Thoracic aorta (tissue), 2 donors: ENCODE results near the gene CDK1. TPM values are rescaled to one million over a fixed set of nuclear protein-coding genes. Genes with fewer than 3 reads are reported as not detected.
"Not testable (repeated sequence)": the region's sequence is repeated elsewhere in the genome, so short reads cannot be mapped to it uniquely, and the experiment has no call there.

Experiments
- ATAC-seq: fragments of 150-250 bp; one replicate; pipeline ENCODE4 v1.8.0; 2017; ENCODE audit warnings: low read depth; ENCODE audit not compliant: insufficient number of reproducible peaks, low FRiP score
- DNase-seq: peaks from one replicate; pipeline ENCODE4 v3.0.0-alpha.2; 2020; ENCODE audit warnings: low spot score
- H3K27ac ChIP-seq, 2 donors: fragments of 200-600 bp; sonication (generic); 1 replicate in 1 of 2; 2 replicates in 1 of 2; pipeline ENCODE4 v1.5.1; 2016; ENCODE audit warnings: mild to moderate bottlenecking in 2 of 2, moderate library complexity in 2 of 2
- H3K27me3 ChIP-seq: fragments of 200-600 bp; sonication (generic); replicated peaks from 2 replicates; pipeline ENCODE4 v1.6.0; 2016; ENCODE audit warnings: mild to moderate bottlenecking; ENCODE audit not compliant: insufficient read depth
- H3K36me3 ChIP-seq: fragments of 200-600 bp; sonication (generic); one replicate; pipeline ENCODE4 v1.5.1; 2016
- H3K4me1 ChIP-seq, 2 donors: fragments of 200-600 bp; sonication (generic); 1 replicate in 1 of 2; 2 replicates in 1 of 2; pipeline versions ENCODE4 v1.5.1 to v1.6.0; 2016; ENCODE audit warnings: low read depth in 2 of 2, mild to moderate bottlenecking in 1 of 2; ENCODE audit not compliant: control insufficient read depth in 1 of 2
- H3K4me3 ChIP-seq: fragments of 200-600 bp; sonication (generic); 2 replicates; pipeline ENCODE4 v1.5.1; 2016; ENCODE audit warnings: mild to moderate bottlenecking
- H3K9me3 ChIP-seq: fragments of 200-600 bp; sonication (generic); 2 replicates; pipeline ENCODE4 v1.5.1; 2016
- CTCF ChIP-seq: fragments of 200-600 bp; sonication (generic); IDR thresholded peaks from one replicate; pipeline ENCODE4 v1.5.1; 2019; ENCODE audit warnings: antibody characterized with exemption
- total RNA-seq, 2 donors: library from RNA; depleted of rRNA; stranded (reverse); fragments of >200 nt; gene quantifications; one replicate each; pipeline versions ENCODE4 v1.1.0 to v1.2.3, GENCODE V29; 2016

CDK1 gene
- total RNA-seq, 2 donors from 2014 or later: 0.71 to 2.0 TPM

- no peak for ATAC-seq
- Histone ChIP-seq H3K9me3 (no peaks in the 10 kb centered on the region), H3K36me3 (no peaks in the 10 kb centered on the region), H3K27ac (no peak overlapping the region), H3K4me3 (no peak overlapping the region), H3K27me3 (no peaks in the 10 kb centered on the region), H3K4me1 (peaks cover 2 to 12% of the 10 kb centered on the region in 2 donors)
- no peak for TF ChIP-seq CTCF
- DNase-seq: no peak
Observed at GRCh38 chr10:60828489-60828852, 50.2 kb downstream of the CDK1 start.

- H3K9me3 ChIP-seq, DNase-seq, H3K27me3 ChIP-seq, ATAC-seq, H3K27ac ChIP-seq, H3K4me3 ChIP-seq, H3K36me3 ChIP-seq: not testable (repeated sequence)
- H3K4me1 ChIP-seq: peaks cover 9 to 24% of the 10 kb centered on the region in 2 donors
Observed at GRCh38 chr10:60832136-60832535, 53.9 kb downstream of the CDK1 start.

- TF ChIP-seq CTCF: no peak
- no peaks in the 10 kb centered on the region for H3K9me3 ChIP-seq
- DNase-seq: no peak
- H3K27me3 ChIP-seq: no peaks in the 10 kb centered on the region
- H3K4me3 ChIP-seq: no peak overlapping the region
- H3K4me1 ChIP-seq: peaks cover 6 to 14% of the 10 kb centered on the region in 2 donors
- ATAC-seq: no peak
- H3K27ac ChIP-seq: peak overlapping the region; percentile 22 to 35
- no peaks in the 10 kb centered on the region for H3K36me3 ChIP-seq
Observed at GRCh38 chr10:60834401-60834800, 56.1 kb downstream of the CDK1 start.

- Histone ChIP-seq H3K4me1 (peaks cover 6 to 14% of the 10 kb centered on the region in 2 donors), H3K4me3 (no peak overlapping the region), H3K27me3 (no peaks in the 10 kb centered on the region), H3K9me3 (no peaks in the 10 kb centered on the region), H3K27ac (peak overlapping the region in 1 of 2 donors; percentile 35), H3K36me3 (no peaks in the 10 kb centered on the region)
- DNase-seq (no peak), ATAC-seq (no peak)
- no peak for TF ChIP-seq CTCF
Observed at GRCh38 chr10:60835049-60835448, 56.8 kb downstream of the CDK1 start.

- H3K9me3 ChIP-seq, ATAC-seq, DNase-seq, H3K4me1 ChIP-seq, H3K4me3 ChIP-seq, H3K27me3 ChIP-seq, H3K36me3 ChIP-seq, H3K27ac ChIP-seq: not testable (repeated sequence)
Observed at GRCh38 chr10:60841227-60841626, 62.9 kb downstream of the CDK1 start.

- Histone ChIP-seq H3K9me3 (no peaks in the 10 kb centered on the region), H3K4me1 (no peaks in the 10 kb centered on the region), H3K4me3 (no peak overlapping the region), H3K27ac (no peak overlapping the region), H3K36me3 (no peaks in the 10 kb centered on the region), H3K27me3 (no peaks in the 10 kb centered on the region)
- DNase-seq (no peak), ATAC-seq (no peak)
- no peak for TF ChIP-seq CTCF
Observed at GRCh38 chr10:60842694-60843093, 64.4 kb downstream of the CDK1 start.

Other genes with a start within 250 kb of the CDK1 start
- 10 to 100 TPM; 16.7 to 19.6 TPM for gene RHOBTB1, start 165.7 kb downstream of the CDK1 start, total RNA-seq